HUES48 (cell line): ENCODE measurements around the gene P3H1.
A peak's percentile ranks its signal among the peaks of the same experiment; 100 is the strongest.

Experiments used
- H3K27ac ChIP-seq: one replicate; pipeline ENCODE4 v1.7.0; 2013; ENCODE audit warnings: low read depth, low read length, inconsistent platforms
- H3K27me3 ChIP-seq: 2 replicates; pipeline ENCODE4 v1.6.1; 2013; ENCODE audit warnings: mild to moderate bottlenecking, low read length; ENCODE audit not compliant: control insufficient read depth, insufficient read depth
- H3K36me3 ChIP-seq: 2 replicates; pipeline ENCODE4 v1.6.1; 2013; ENCODE audit warnings: low read length; ENCODE audit not compliant: control insufficient read depth, insufficient read depth
- H3K4me1 ChIP-seq: 2 replicates; pipeline ENCODE4 v1.6.1; 2013; ENCODE audit warnings: mild to moderate bottlenecking, low read length; ENCODE audit not compliant: control insufficient read depth, insufficient read depth
- H3K4me3 ChIP-seq: 2 replicates; pipeline ENCODE4 v1.5.1; 2013; ENCODE audit warnings: mild to moderate bottlenecking, low read depth, low read length
- H3K9ac ChIP-seq: 2 replicates; pipeline ENCODE4 v1.6.1; 2013; ENCODE audit warnings: mild to moderate bottlenecking, low read depth, low read length, moderate library complexity
- H3K9me3 ChIP-seq: 2 replicates; pipeline ENCODE4 v1.6.1; 2013; ENCODE audit warnings: low read length; ENCODE audit not compliant: control insufficient read depth, insufficient read depth

Gene P3H1

GRCh38 chr1:42744148-42744413 is 22.7 kb downstream of the P3H1 start:
- no peak overlapping the region for H3K9ac ChIP-seq
- no peak overlapping the region for H3K4me3 ChIP-seq
- no peak overlapping the region for H3K27ac ChIP-seq
- H3K9me3 ChIP-seq, result no peaks in the 10 kb centered on the region
- peaks cover 25% of the 10 kb centered on the region for H3K36me3 ChIP-seq
- H3K27me3 ChIP-seq, result no peaks in the 10 kb centered on the region
- H3K4me1 ChIP-seq, result peaks cover 25% of the 10 kb centered on the region

DNA sequence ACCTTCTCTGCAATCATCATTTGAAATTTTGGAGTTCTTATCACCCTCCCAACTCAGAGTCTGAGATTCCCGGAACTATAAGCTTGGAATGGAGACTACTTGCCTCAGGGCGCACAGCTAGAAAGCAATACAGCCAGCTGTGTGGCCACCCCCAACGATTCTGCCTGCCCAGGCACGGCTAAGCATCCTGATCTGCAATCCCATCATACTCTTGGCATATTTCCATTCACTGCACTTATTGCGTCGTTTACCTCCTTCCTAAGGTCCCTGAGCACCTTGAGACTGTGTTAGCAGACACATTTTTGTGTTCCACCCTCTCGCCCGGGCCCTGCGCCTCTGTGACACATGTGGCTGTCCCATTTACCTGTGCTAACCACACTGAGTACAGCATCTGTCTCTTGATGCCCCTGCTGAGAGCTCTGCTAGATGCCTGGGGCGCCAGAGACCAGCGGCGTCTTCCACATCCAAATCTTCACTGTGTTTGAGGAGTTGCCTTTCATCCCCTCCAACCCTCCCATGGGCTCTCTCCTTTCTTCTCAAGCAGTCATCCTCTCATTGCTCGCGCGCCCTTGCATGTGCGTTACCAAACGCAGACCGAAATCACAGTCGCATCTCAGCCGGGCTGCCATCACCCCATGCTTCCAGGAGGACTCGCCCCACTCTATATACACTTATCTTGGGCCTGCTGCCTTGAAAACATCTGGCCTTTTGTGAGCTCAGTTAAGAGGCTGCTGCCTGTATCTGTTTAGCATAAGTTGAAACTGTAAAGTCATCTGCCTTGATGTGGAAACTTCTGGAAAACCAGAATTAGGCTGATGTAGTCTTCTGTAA is 23.3 kb downstream of the P3H1 start:
- Histone ChIP-seq H3K4me3 (no peak overlapping the region), H3K9ac (no peak overlapping the region), H3K9me3 (no peaks in the 10 kb centered on the region), H3K36me3 (peaks cover 23% of the 10 kb centered on the region), H3K27ac (no peak overlapping the region), H3K27me3 (no peaks in the 10 kb centered on the region), H3K4me1 (peaks cover 25% of the 10 kb centered on the region)

DNA sequence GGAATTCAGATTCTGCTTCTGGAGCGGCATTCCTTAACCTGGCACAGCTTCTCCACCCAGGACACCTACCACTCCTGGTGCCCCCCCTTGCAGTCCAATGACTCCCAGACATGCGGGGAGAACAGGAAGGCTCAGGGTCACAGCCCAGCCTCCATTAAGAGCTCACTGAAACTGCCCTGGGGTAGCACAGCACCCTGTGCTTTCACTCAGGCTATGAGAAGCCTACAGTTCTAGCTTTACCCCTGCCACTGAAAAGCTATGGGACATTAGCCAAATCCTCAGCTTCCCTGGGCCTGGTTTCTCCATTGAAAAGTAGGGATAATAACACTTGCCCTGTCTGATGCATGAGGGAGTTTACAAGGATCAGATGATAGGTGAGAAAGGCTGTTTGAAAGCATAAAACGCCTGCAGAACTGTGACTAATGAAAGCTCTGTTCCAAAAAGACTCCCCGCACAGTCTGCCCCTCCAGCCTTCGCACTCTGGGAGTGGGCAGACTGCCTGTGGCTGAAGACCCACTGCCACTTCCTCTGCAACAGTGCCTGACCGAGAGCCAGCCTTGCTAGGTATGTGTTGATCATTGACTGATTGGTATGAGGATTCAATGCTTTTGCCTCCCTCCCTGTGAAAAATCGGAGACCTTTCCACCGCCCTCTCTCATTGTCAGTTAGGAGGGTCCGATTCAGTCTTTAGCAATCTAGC is 24.1 kb downstream of the P3H1 start:
- Histone ChIP-seq H3K9ac (no peak overlapping the region), H3K4me3 (no peak overlapping the region), H3K27ac (no peak overlapping the region), H3K27me3 (no peaks in the 10 kb centered on the region), H3K9me3 (no peaks in the 10 kb centered on the region), H3K36me3 (peaks cover 16% of the 10 kb centered on the region), H3K4me1 (peaks cover 25% of the 10 kb centered on the region)

DNA sequence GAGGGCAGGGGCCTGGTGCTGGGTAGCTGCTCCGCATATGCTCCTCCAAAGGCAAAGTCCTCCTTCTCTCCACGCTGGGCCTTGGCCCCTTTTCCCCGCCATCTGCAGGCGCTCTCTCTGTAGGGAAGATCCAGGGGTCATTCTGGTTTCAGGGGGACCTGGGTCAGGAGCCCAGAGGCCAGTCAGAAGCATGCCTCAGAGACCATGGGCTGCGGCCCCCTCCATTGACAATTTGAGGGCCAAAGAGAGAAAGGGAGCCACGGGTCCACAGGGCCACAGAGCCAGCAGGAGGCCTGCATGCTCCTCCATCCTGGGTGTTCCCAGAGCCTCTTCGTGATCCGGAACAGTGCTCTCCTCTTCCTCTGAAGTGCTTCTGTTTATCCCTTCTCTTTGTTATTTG is 24.7 kb downstream of the P3H1 start:
- Histone ChIP-seq H3K36me3 (peaks cover 14% of the 10 kb centered on the region), H3K27ac (no peak overlapping the region), H3K4me3 (no peak overlapping the region), H3K4me1 (peaks cover 25% of the 10 kb centered on the region), H3K9ac (no peak overlapping the region), H3K27me3 (no peaks in the 10 kb centered on the region), H3K9me3 (no peaks in the 10 kb centered on the region)

DNA sequence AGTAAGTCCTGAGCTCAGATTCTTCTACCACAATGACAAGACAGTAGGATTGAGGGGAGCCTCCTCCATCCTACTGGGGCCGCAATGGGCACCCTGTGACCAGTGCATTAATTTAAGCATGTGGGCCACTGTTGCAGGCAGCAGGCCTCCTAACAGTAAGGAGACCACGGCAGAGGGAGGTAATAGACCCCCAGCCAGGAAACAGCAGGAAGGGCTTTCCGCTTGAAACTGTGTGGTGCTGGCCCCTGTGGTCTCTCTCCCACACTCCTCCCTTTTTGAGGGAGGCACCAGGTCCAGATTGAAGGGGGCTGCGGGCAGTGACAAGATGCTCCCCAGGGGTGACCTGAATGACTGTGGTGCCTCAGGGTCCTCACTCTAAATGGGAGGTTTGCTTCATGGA is 25.1 kb downstream of the P3H1 start:
- H3K9ac ChIP-seq, result no peak overlapping the region
- peaks cover 25% of the 10 kb centered on the region for H3K4me1 ChIP-seq
- H3K4me3 ChIP-seq, result no peak overlapping the region
- H3K27me3 ChIP-seq, result no peaks in the 10 kb centered on the region
- H3K36me3 ChIP-seq, result peaks cover 10% of the 10 kb centered on the region
- no peak overlapping the region for H3K27ac ChIP-seq
- H3K9me3 ChIP-seq, result no peaks in the 10 kb centered on the region

GRCh38 chr1:42740851-42741580 is 25.8 kb downstream of the P3H1 start:
- no peaks in the 10 kb centered on the region for H3K9me3 ChIP-seq
- peak overlapping the region; percentile 59 for H3K27ac ChIP-seq
- no peak overlapping the region for H3K9ac ChIP-seq
- H3K4me3 ChIP-seq, result 0 out of 2 replicates have a peak overlapping the region, but pooled peaks have one; percentile 12
- peaks cover 3% of the 10 kb centered on the region for H3K36me3 ChIP-seq
- H3K27me3 ChIP-seq, result no peaks in the 10 kb centered on the region
- peaks cover 25% of the 10 kb centered on the region for H3K4me1 ChIP-seq

GRCh38 chr1:42739753-42740700 is 26.8 kb downstream of the P3H1 start, which contains the start of gene CLDN19:
Gene CLDN19 (minus strand): TSS chr1:42740236. CDS start chr1:42740063, 173 bp downstream.
- H3K27ac ChIP-seq, result peak within 1 kb of the TSS; percentile 59
- H3K36me3 ChIP-seq, result no peaks in the 10 kb centered on the region
- peak within 1 kb of the TSS; percentile 47 for H3K4me3 ChIP-seq
- no peaks in the 10 kb centered on the region for H3K9me3 ChIP-seq
- no peaks in the 10 kb centered on the region for H3K27me3 ChIP-seq
- H3K9ac ChIP-seq, result no peak within 1 kb of the TSS
- H3K4me1 ChIP-seq, result peaks cover 25% of the 10 kb centered on the region

- Histone ChIP-seq H3K36me3 (no peaks in the 10 kb centered on the region), H3K9ac (no peak overlapping the region), H3K27me3 (no peaks in the 10 kb centered on the region), H3K9me3 (no peaks in the 10 kb centered on the region), H3K27ac (no peak overlapping the region), H3K4me3 (no peak overlapping the region), H3K4me1 (peaks cover 25% of the 10 kb centered on the region)
Observed at GRCh38 chr1:42738678-42739226, 28.1 kb downstream of the P3H1 start.

- no peak overlapping the region for H3K4me3 ChIP-seq
Observed at GRCh38 chr1:42737986-42738677, 28.7 kb downstream of the P3H1 start.

DNA sequence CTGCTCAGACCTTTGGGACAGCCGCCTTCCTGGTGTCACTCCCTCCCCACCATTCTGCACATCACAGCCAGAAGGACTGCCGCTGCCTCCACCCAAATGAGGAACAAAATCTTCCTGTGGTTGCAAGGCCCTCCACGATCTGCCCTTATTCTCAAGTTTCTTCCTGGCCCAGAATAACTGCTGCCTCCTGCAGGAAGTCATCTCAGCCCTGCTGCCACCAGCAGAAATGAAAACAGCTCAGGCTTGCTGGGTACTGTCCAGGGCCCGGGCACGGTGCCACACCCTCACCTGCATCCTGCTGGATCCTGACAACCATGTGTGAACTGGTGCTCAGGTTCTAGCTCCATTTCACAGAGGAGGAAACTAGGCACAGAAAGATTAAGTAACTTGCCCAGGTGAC is 29.6 kb downstream of the P3H1 start:
- Histone ChIP-seq H3K4me3 (no peak overlapping the region), H3K36me3 (no peaks in the 10 kb centered on the region), H3K9ac (no peak overlapping the region), H3K27ac (no peak overlapping the region), H3K27me3 (no peaks in the 10 kb centered on the region), H3K4me1 (peaks cover 25% of the 10 kb centered on the region), H3K9me3 (no peaks in the 10 kb centered on the region)

More at GRCh38 chr1:42737986-42738677, 28.7 kb downstream of the P3H1 start:
- H3K4me1 ChIP-seq, result peaks cover 25% of the 10 kb centered on the region
- H3K9me3 ChIP-seq, result no peaks in the 10 kb centered on the region
- no peaks in the 10 kb centered on the region for H3K36me3 ChIP-seq
- H3K27ac ChIP-seq, result no peak overlapping the region
- no peak overlapping the region for H3K9ac ChIP-seq
- H3K27me3 ChIP-seq, result no peaks in the 10 kb centered on the region
